CD4-positive, alpha-beta T cell treated with Interleukin-21 for 1 hour (primary cell): Measurements from ENCODE around the gene ZNF628.
A peak's percentile ranks its signal among the peaks of the same experiment; 100 is the strongest.

Source experiments
- DNase-seq: peaks from one replicate; pipeline ENCODE4 v3.0.0-alpha.2; 2020

The ZNF628 gene

DNA sequence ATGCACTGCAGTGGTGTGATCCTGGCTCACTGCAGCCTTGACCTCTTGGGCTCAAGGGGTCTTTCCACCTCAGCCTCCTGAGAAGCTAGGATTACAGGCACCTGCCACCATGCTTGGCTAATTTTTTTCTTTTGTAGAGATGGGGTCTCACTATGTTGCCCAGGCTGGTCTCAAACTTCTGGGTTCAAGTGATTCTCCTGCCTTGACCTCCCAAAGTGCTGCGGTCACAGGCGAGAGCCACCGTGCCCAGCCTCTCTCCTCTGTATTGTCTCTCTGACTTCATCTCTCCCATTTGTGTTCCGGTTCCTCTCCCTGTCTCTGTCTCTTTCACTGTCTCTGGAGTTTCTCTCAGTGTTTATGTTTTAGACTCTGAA, 10.2 kb upstream of the ZNF628 start:
- DNase-seq = no peak

DNA sequence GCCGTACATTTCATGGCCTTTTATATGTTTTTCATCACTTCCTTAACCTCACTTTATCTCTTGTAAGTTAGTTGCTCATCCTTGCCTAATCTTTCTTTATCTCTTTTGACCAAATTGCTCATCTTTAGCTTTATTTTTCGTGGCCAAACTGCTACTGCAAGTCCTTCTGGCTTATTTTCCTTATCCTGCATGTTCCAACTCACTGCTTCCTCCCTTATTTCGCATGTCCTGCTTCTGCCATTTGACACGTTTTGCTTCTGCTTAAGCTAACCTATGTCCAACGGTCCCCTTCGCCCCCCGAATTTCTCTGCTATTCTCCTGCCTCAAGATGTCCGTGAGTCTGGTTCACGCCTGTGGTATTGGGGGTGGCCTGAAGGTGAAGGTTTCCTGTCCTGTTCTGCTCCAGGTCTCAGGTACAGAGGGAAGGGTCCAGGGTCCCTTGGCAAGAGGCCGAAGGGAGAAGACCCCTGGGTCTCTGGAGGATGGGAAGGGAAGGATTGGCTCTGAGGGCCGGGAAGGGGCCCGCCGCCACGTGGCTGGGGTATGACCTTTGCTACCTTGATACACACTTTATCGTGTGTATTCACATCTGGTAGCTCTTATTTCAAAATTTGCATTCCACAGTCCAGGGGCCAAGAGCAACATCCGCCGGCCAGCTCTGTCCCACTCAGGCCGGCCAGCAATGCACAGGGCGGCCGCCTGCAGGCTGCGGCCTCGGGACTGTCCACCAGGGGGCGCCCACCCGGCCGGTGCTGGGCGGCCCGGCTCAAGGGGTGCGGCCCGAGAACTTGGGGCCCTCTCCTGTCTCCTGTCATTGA, 9.0 kb upstream of the ZNF628 start:
- peak; percentile 66 for DNase-seq

DNA sequence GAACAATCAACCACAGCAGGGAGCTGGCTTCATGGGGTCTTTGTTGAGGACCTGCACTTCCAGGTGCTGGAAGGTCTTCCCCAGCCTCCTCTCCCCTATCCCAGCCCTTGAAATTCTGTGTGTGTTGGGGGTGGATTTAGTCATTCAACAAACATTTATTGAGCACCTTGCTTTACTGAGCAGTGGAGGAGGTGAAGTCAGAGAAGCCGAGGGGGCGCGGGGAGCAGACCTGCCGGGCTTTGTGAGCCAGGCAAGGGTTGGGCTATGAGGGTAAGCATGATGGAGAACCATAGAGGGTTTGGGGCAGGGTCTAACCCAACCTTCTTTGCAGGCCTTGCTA, 8.4 kb upstream of the ZNF628 start:
- DNase-seq = no peak

- no peak for DNase-seq
These were observed 5.2 kb upstream of the ZNF628 start for GRCh38 chr19:55471266-55471665.

DNA sequence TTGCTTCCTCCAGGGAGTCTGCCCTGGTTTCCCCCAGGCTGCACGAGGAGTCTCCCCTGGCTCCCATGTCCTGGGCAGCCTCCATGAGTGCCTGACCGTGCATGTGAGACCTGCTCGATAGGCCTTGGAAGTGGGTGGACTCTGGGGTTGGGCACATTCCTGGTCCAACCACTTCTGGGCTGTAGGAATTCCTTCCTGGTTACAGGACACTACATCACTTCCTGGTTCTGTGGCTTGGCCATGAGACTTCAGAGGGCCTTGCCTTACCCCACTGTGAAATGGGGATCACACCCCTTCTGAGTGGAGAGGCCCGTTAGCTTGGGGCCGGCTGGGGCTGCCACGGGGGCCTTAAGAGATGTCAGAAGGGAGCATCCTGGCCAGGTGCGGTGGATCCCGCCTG, 4.0 kb upstream of the ZNF628 start:
- DNase-seq = no peak

GRCh38 chr19:55473225-55474012, 3.0 kb upstream of the ZNF628 start:
- DNase-seq = no peak

- no peak for DNase-seq
These were observed 1.9 kb upstream of the ZNF628 start for GRCh38 chr19:55474269-55475265.

DNA sequence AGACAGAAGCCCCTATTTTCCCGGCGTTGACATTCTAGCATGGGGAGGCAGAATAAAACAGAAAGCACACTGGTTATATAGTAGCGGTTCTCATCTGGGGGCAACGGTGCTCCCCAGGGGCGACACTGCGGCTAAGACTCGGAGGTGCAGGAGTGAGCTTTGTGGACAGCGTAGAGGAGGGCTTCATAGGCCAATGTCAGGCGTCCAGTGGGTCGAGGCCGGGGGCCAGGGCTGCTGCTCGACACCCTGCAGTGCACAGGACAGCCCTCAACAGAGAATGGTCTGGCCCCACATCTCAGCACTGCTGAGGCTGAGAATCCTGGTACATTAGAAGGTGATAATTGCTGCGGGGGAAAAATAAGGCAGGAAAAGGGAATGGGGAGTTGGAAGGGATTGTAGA, 1.5 kb downstream of the ZNF628 start:
- DNase-seq = no peak

- no peak for DNase-seq
These were observed 1.9 kb downstream of the ZNF628 start for GRCh38 chr19:55478364-55478763.

GRCh38 chr19:55479045-55479444, 2.6 kb downstream of the ZNF628 start:
- no peak for DNase-seq

- no peak for DNase-seq
These were observed 3.2 kb downstream of the ZNF628 start for GRCh38 chr19:55479451-55480230.

- no peak for DNase-seq
These were observed 4.9 kb downstream of the ZNF628 start for GRCh38 chr19:55481148-55481793.

DNA sequence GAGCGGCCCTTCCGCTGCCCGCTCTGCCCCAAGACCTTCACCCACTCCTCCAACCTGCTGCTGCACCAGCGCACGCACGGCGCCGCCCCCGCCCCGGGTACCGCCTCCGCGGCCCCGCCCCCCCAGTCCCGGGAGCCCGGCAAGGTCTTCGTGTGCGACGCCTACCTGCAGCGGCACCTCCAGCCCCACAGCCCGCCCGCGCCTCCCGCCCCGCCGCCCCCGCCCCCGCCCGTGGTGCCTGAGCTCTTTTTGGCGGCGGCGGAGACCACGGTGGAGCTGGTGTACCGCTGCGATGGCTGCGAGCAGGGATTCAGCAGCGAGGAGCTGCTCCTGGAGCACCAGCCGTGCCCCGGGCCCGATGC, 5.4 kb downstream of the ZNF628 start:
- DNase-seq = no peak

- DNase-seq = no peak
These were observed 5.9 kb downstream of the ZNF628 start for GRCh38 chr19:55482156-55482961.

GRCh38 chr19:55482967-55483705, 6.7 kb downstream of the ZNF628 start:
- no peak for DNase-seq

- DNase-seq = no peak
These were observed 7.5 kb downstream of the ZNF628 start for GRCh38 chr19:55483706-55484592.

DNA sequence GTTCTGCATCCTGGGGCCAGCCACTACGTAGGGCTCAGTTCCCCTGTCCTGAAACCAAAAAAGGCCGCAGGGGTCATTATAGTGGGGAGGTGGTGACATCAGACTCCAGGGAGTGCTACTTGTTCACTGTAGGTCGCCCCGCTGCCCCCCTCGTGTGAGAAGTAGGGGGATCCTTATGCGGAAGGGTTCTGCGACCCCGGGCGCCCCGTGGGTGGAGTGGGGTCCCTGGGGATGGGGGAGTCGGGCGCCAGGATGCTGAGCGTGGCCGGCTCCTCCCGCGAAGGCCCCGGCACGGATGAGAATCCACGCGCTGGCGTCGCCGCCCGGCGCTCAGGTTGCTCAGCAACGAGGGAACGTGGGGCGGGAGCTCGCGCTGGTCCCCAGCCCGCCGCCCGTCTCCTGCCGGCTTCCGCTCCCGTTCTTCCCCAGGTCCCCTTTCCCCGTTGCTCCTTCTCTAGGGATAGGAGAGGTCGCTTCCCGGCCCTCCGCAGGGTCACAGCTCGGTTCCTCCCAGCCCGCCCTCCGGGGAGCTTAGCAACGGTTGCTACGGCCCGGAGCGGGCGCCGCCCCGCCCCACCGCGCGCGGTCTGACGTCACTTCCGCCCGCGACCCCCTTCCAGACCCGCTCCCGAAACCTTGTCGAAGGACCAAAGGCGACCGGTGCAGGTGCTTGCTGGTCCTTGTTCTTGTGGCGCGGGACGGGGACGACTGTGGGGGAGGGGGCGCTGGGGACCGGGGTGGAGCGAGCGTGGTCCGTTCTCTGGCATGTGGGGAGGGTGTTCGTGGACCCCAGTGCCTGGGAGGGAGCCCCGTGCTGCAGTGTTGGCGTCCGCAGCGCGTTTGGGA, 8.4 kb downstream of the ZNF628 start, which contains the start of gene NAT14:
Gene NAT14, plus strand, starts transcription at position 596 of the 846 bp plus-strand sequence. CDS start 521 bp downstream, outside the sequence.
- peak; percentile 72 for DNase-seq

GRCh38 chr19:55485439-55486011, 9.1 kb downstream of the ZNF628 start:
- no peak for DNase-seq
